ENCODE results near the gene DNAJB13. TPM values are rescaled to one million over a fixed set of nuclear protein-coding genes. Genes with fewer than 3 reads are reported as not detected.

Gene DNAJB13, protein sequence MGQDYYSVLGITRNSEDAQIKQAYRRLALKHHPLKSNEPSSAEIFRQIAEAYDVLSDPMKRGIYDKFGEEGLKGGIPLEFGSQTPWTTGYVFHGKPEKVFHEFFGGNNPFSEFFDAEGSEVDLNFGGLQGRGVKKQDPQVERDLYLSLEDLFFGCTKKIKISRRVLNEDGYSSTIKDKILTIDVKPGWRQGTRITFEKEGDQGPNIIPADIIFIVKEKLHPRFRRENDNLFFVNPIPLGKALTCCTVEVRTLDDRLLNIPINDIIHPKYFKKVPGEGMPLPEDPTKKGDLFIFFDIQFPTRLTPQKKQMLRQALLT
- 0.14 and 0.28 TPM in 2 replicates for total RNA-seq

DNA sequence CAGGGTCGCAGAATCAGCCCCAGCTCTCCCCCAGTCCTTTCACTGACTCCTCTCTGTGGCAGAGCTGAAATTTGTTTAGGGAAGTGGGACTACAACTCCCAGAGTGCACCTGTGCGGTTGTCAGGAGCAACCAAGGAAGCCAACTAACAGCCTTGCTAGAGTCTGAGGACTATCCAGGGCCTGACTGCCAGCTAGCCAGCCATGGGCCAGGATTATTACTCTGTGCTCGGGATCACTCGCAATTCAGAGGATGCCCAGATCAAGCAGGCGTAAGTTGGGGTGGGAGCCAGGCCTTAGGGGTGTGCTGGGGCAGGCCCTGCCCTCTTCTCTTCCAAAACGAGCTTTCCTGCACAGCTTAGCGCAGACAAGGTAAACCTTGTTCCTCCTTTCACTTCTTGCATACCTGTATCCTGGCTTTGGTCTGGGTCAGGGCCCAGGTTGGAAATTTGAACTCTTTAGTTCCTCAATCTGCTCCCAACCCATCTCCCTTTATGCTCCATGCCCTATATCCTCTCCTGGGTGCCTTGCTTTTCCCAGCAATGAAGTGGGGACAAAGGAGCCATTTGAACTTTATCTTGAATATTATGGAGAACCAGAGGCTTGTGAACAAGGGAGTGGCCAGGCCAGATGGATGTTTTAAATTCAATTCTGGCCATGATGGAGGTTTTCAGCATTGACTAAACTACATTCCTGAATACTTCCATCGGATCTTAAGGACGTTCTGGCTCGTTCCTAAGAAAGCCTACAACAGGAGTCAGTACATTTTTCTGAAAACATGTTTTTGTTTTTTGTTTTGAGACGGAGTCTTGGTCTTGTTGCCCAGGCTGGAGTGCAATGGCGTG lies at the start of gene DNAJB13:
DNAJB13 (plus strand) TSS at position 158 of the 842 bp plus-strand sequence; CDS start at position 202, 44 bp downstream.

DNA sequence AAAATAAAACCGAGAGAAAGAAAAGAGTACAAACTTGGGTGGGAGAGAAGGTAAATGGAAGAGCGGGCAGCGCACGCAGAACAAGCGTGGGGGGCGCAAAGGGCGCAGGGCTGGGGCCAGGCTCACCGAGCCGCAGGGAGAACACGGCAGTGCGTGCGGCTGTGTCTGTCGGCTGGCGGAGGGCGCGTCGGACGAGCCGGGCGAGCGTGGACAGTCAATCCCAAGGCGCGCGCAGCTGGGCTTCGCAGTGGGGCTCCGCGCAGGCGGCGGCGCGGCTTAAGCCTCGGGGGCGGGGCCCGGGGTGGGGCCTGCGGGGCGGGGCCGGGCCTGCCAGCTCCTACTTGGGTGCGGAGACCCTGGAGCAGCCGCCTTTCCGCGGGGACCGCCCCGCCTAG lies 31.8 kb downstream of the DNAJB13 start, which contains the start of gene UCP2:
UCP2 (minus strand) TSS at position 249 of the 395 bp plus-strand sequence. CDS start 4,465 bp downstream, outside the sequence.

DNA sequence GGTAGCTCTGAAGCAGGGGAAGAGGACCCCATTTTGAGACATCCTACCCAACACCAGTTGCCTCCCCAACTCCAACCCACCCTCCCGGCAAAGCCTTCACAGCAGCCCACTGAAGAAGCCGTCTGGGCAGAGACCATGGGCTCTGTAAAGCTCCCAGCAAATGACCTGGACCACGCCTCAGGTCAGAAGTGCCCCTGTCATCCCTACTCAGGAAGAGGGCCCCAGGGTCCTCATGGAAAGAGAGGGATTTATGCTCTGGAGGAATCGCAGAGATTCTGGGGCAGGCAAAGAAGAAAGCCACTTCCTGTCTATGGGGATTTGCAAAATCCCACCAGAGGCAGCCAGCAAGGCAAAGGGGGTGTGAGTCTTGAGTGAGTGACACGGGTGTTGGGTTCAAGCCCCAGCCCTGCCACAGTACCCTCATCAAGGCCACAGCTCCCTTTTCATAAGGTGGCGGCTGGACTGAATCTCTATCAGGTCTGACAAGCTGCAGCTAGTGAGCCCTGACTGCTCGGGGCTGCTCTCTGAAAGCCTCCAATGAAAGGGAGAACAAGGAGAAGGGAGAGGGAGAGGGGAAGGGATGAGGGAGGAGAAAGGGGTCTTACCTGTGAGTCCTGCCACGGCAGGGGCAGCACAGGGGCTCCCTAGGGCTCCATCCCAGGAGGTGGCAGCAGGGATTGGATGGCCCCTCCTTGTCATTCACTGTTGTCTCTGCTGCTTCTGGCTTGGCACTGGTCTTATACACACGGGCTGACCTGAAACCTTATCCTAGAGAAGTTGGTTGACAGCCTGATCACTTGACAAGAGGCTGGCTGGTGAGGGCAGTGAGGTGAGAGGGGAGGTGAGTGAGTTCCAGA lies 57.8 kb downstream of the DNAJB13 start, which contains the start of gene UCP3:
UCP3 (minus strand) TSS at position 713 of the 857 bp plus-strand sequence. CDS start 2,043 bp downstream, outside the sequence.

Other genes with a start within 250 kb of the DNAJB13 start
- gene RAB6A, start 190.0 kb upstream of the DNAJB13 start, total RNA-seq = 133 and 235 TPM in 2 replicates
- gene MRPL48, start 163.2 kb upstream of the DNAJB13 start, total RNA-seq = 60.4 and 64.1 TPM in 2 replicates
- 107 and 124 TPM in 2 replicates for gene COA4, start 74.2 kb upstream of the DNAJB13 start, total RNA-seq
- 10.9 and 16.5 TPM in 2 replicates for gene PAAF1, start 74.0 kb upstream of the DNAJB13 start, total RNA-seq
- gene UCP2, start 31.8 kb downstream of the DNAJB13 start, total RNA-seq = 36.2 and 39.6 TPM in 2 replicates
- gene UCP3, start 58.1 kb downstream of the DNAJB13 start, total RNA-seq = not detected in 2 replicates
- gene C2CD3, start 220.0 kb downstream of the DNAJB13 start, total RNA-seq = 6.2 and 10.6 TPM in 2 replicates
- gene PPME1, start 220.3 kb downstream of the DNAJB13 start, total RNA-seq = 42.0 and 44.9 TPM in 2 replicates

Data from airway epithelial cell (primary cell).